Thyroid gland (tissue), 4 donors: Measurements from ENCODE around the gene GPANK1. TPM values are rescaled to one million over a fixed set of nuclear protein-coding genes. Genes with fewer than 3 reads are reported as not detected.
A peak's percentile ranks its signal among the peaks of the same experiment; 100 is the strongest.

Source experiments
- DNase-seq, 2 donors: peaks; one replicate each; pipeline ENCODE4 v3.0.0-alpha.2; 2019
- H3K27ac ChIP-seq, 3 donors: fragments of 200-600 bp; sonication (generic); 1 replicate in 2 of 3; 2 replicates in 1 of 3; pipeline ENCODE4 v1.5.1; 2016 to 2019; ENCODE audit warnings: mild to moderate bottlenecking in 1 of 3, moderate library complexity in 1 of 3
- H3K27me3 ChIP-seq: fragments of 200-600 bp; sonication (generic); one replicate; pipeline ENCODE4 v1.5.1; 2019
- H3K36me3 ChIP-seq, 2 donors: fragments of 200-600 bp; sonication (generic); one replicate each; pipeline ENCODE4 v1.5.1; 2016 to 2019
- H3K4me1 ChIP-seq, 2 donors: fragments of 200-600 bp; sonication (generic); one replicate each; pipeline ENCODE4 v1.5.1; 2017 to 2019
- H3K4me3 ChIP-seq, 3 donors: fragments of 200-600 bp; sonication (generic); replicated peaks in 1 of 3; 1 replicate in 2 of 3; 2 replicates in 1 of 3; pipeline ENCODE4 v1.5.1; 2016; ENCODE audit warnings: mild to moderate bottlenecking in 1 of 3
- H3K9me3 ChIP-seq: fragments of 200-600 bp; sonication (generic); one replicate; pipeline ENCODE4 v1.5.1; 2017
- CTCF ChIP-seq, 6 experiments: fragments of 200-600 bp in 3 of 6; fragments of 450-650 bp in 3 of 6; sonication (generic) in 3 of 6; IDR thresholded peaks; one replicate each; pipeline ENCODE4 v1.5.1; 2016 to 2019; ENCODE audit warnings: antibody characterized with exemption in 6 of 6, mild to moderate bottlenecking in 2 of 6, inconsistent platforms in 1 of 6, moderate library complexity in 1 of 6
- POLR2A ChIP-seq, 2 donors: fragments of 450-650 bp; IDR thresholded peaks; one replicate each; pipeline ENCODE4 v1.6.1; 2017; ENCODE audit warnings: antibody characterized with exemption in 2 of 2, mild to moderate bottlenecking in 2 of 2, moderate library complexity in 1 of 2
- WGBS, 2 donors: methylation state at CpG; one replicate each; pipeline ENCODE4 v1.1.5; 2017; 5-methylcytosine and 5-hydroxymethylcytosine counted together
- intact Hi-C: fragments of 100-400 bp; cut with DNase I; formaldehyde crosslinking; loops from one replicate; pipeline ENCODE4 v1.15.1; 2023
- total RNA-seq, 4 donors: library from RNA; depleted of rRNA; stranded (reverse); fragments of >200 nt; gene quantifications; one replicate each; pipeline ENCODE4 v1.2.3, GENCODE V29; 2016

GPANK1 gene
- total RNA-seq, 4 donors from 2014 or later: 15.7 to 23.2 (median 22.1) TPM

- intact Hi-C loops: no loop called here
- WGBS, 2 donors: 1% methylated on average over 45 to 50 of the region's 63 CpGs
- DNase-seq: peak; percentile 99
- H3K9me3 ChIP-seq: no peaks in the 10 kb centered on the region
- H3K36me3 ChIP-seq: peaks cover 35 to 44% of the 10 kb centered on the region in 2 donors
- peak; percentile 53 to 81 for TF ChIP-seq POLR2A (IDR thresholded peaks at IDR 0.05)
- TF ChIP-seq CTCF (IDR thresholded peaks at IDR 0.05): no peak
- peak within 1 kb of the TSS; percentile 78 to 92 (median 91) for H3K27ac ChIP-seq
- H3K4me3 ChIP-seq: peak within 1 kb of the TSS; percentile 86 to 99 (median 94)
- no peaks in the 10 kb centered on the region for H3K27me3 ChIP-seq
- peaks cover 29 to 31% of the 10 kb centered on the region in 2 donors for H3K4me1 ChIP-seq
Observed at GRCh38 chr6:31665501-31666336, 922 bp upstream of the GPANK1 start, which contains the start of gene CSNK2B. CSNK2B (plus strand) TSS chr6:31666080; CDS start chr6:31666832, 752 bp downstream.

- Histone ChIP-seq H3K36me3 (peaks cover 22 to 29% of the 10 kb centered on the region in 2 donors), H3K27ac (peak overlapping the region; percentile 66 to 92 (median 91)), H3K4me1 (peaks cover 35 to 37% of the 10 kb centered on the region in 2 donors), H3K9me3 (no peaks in the 10 kb centered on the region), H3K4me3 (peak overlapping the region; percentile 31 to 86 (median 52)), H3K27me3 (no peaks in the 10 kb centered on the region)
- TF ChIP-seq POLR2A (IDR thresholded peaks at IDR 0.05) (no peak), CTCF (IDR thresholded peaks at IDR 0.05) (no peak)
- WGBS, 2 donors: 22 to 27% methylated on average over 17 of the region's 17 CpGs
- intact Hi-C loops: no loop called here
- DNase-seq: peak; percentile 8 to 18
Observed at GRCh38 chr6:31663961-31664789, 622 bp downstream of the GPANK1 start.

GRCh38 chr6:31663126-31663960 lies 1.5 kb downstream of the GPANK1 start:
- Histone ChIP-seq H3K9me3 (no peaks in the 10 kb centered on the region), H3K27me3 (no peaks in the 10 kb centered on the region), H3K36me3 (peaks cover 14 to 21% of the 10 kb centered on the region in 2 donors), H3K4me1 (peaks cover 43 to 46% of the 10 kb centered on the region in 2 donors), H3K27ac (peak overlapping the region; percentile 66 to 92 (median 91)), H3K4me3 (peak overlapping the region in 1 of 3 donors; percentile 86)
- intact Hi-C loops: no loop called here
- 70 to 76% methylated on average over 8 to 9 of the region's 9 CpGs for WGBS, 2 donors
- no peak for DNase-seq
- TF ChIP-seq POLR2A (IDR thresholded peaks at IDR 0.05): no peak
- TF ChIP-seq CTCF (IDR thresholded peaks at IDR 0.05): no peak

- intact Hi-C loops: no loop called here
- no peak overlapping the region for H3K27ac ChIP-seq
- DNase-seq: no peak
- peaks cover 48 to 57% of the 10 kb centered on the region in 2 donors for H3K4me1 ChIP-seq
- H3K36me3 ChIP-seq: peaks cover 3 to 10% of the 10 kb centered on the region in 2 donors
- H3K9me3 ChIP-seq: no peaks in the 10 kb centered on the region
- no peaks in the 10 kb centered on the region for H3K27me3 ChIP-seq
- no peak overlapping the region for H3K4me3 ChIP-seq
- 93 to 97% methylated on average over 12 of the region's 12 CpGs for WGBS, 2 donors
- TF ChIP-seq POLR2A (IDR thresholded peaks at IDR 0.05): no peak
- no peak for TF ChIP-seq CTCF (IDR thresholded peaks at IDR 0.05)
Observed at GRCh38 chr6:31662124-31662723, 2.6 kb downstream of the GPANK1 start.
